ENCODE results near the gene EIF4G3. TPM values are rescaled to one million over a fixed set of nuclear protein-coding genes. Genes with fewer than 3 reads are reported as not detected.
"Not testable (repeated sequence)": the region's sequence is repeated elsewhere in the genome, so short reads cannot be mapped to it uniquely, and the experiment has no call there.

Gene EIF4G3
- total RNA-seq, 1 donor from 2014 or later = 36.5 TPM

GRCh38 chr1:21188235-21188634 is 11.5 kb upstream of the EIF4G3 start:
- peak; percentile 75 for DNase-seq

GRCh38 chr1:21185221-21185731 is 8.6 kb upstream of the EIF4G3 start:
- no peak for DNase-seq

- DNase-seq = no peak
Observed at GRCh38 chr1:21184276-21184675, 7.6 kb upstream of the EIF4G3 start.

GRCh38 chr1:21182181-21182731 is 5.6 kb upstream of the EIF4G3 start:
- DNase-seq = no peak

GRCh38 chr1:21178271-21178670 is 1.6 kb upstream of the EIF4G3 start:
- not testable (repeated sequence) for DNase-seq

GRCh38 chr1:21175670-21176581 is 771 bp downstream of the EIF4G3 start:
- peak; percentile 57 for DNase-seq

- DNase-seq = peak; percentile 45
Observed at GRCh38 chr1:21175324-21175669, 1.4 kb downstream of the EIF4G3 start.

- peak; percentile 28 for DNase-seq
Observed at GRCh38 chr1:21174654-21175323, 1.9 kb downstream of the EIF4G3 start.

- DNase-seq = no peak
Observed at GRCh38 chr1:21174230-21174629, 2.5 kb downstream of the EIF4G3 start.

- not testable (repeated sequence) for DNase-seq
Observed at GRCh38 chr1:21173096-21173495, 3.6 kb downstream of the EIF4G3 start.

- peak; percentile 49 for DNase-seq
Observed at GRCh38 chr1:21170837-21171236, 5.9 kb downstream of the EIF4G3 start.

- no peak for DNase-seq
Observed at GRCh38 chr1:21168444-21168843, 8.3 kb downstream of the EIF4G3 start.

GRCh38 chr1:21165646-21166045 is 11.1 kb downstream of the EIF4G3 start:
- DNase-seq = no peak

- peak; percentile 32 for DNase-seq
Observed at GRCh38 chr1:21165076-21165475, 11.6 kb downstream of the EIF4G3 start.

- no peak for DNase-seq
Observed at GRCh38 chr1:21164266-21164665, 12.4 kb downstream of the EIF4G3 start.

- DNase-seq = no peak
Observed at GRCh38 chr1:21162740-21163464, 13.8 kb downstream of the EIF4G3 start.

- DNase-seq = no peak
Observed at GRCh38 chr1:21161842-21162241, 14.9 kb downstream of the EIF4G3 start.

- no peak for DNase-seq
Observed at GRCh38 chr1:21160263-21160796, 16.4 kb downstream of the EIF4G3 start.

GRCh38 chr1:21157868-21158267 is 18.8 kb downstream of the EIF4G3 start:
- no peak for DNase-seq

GRCh38 chr1:21157054-21157453 is 19.6 kb downstream of the EIF4G3 start:
- no peak for DNase-seq

GRCh38 chr1:21156019-21156418 is 20.7 kb downstream of the EIF4G3 start:
- no peak for DNase-seq

- DNase-seq = no peak
Observed at GRCh38 chr1:21154717-21155116, 22.0 kb downstream of the EIF4G3 start.
